ENCODE data around the gene HEMK1. TPM values are rescaled to one million over a fixed set of nuclear protein-coding genes. Genes with fewer than 3 reads are reported as not detected.

The HEMK1 gene
- total RNA-seq, 1 donor from 2014 or later = 6.6 TPM

DNA sequence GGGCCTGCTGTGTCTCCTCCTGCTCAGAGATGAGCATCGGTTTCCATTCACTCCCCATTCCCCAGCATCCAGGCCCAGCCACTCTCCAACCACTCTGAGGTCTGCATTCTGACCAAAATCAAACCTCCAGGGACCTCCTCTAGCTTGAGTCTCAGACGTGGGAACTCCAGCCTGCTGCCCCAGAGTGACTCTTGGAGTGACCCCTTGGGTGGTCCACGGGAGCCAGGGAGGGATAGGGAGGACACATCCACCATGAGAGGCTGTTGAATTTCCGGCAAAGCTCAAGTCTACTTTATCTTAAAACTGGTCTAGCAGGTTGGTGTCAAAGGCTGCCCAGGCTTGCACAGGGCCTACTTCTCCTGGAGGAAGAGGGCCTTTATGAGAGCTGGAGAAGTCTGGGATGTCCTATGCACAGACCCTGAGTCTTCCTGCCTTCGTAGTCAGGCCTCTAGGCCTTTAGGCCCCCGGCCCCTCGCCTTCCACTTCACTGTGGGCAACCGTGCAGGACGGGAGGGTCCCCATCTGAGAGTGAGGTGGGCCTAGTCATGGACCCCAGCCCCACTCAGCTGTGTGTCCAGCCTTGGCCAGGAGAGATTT, 33.4 kb downstream of the HEMK1 start:
- no peaks in the 10 kb centered on the region for H3K27me3 ChIP-seq (ENCODE audit: control insufficient read depth, insufficient read depth, low read length)
- H3K36me3 ChIP-seq (ENCODE audit: control insufficient read depth, insufficient read depth, low read length) = peaks cover 7% of the 10 kb centered on the region
- TF ChIP-seq, protein P1, sequence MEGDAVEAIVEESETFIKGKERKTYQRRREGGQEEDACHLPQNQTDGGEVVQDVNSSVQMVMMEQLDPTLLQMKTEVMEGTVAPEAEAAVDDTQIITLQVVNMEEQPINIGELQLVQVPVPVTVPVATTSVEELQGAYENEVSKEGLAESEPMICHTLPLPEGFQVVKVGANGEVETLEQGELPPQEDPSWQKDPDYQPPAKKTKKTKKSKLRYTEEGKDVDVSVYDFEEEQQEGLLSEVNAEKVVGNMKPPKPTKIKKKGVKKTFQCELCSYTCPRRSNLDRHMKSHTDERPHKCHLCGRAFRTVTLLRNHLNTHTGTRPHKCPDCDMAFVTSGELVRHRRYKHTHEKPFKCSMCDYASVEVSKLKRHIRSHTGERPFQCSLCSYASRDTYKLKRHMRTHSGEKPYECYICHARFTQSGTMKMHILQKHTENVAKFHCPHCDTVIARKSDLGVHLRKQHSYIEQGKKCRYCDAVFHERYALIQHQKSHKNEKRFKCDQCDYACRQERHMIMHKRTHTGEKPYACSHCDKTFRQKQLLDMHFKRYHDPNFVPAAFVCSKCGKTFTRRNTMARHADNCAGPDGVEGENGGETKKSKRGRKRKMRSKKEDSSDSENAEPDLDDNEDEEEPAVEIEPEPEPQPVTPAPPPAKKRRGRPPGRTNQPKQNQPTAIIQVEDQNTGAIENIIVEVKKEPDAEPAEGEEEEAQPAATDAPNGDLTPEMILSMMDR (IDR thresholded peaks at IDR 0.05; ENCODE audit: insufficient read depth, low read length, severe bottlenecking) = no peak
- no peak for FAIRE-seq
- H3K4me3 ChIP-seq (ENCODE audit: low read depth, low read length) = no peak overlapping the region
- peak; percentile 82 for DNase-seq (ENCODE audit: low read depth)

DNA sequence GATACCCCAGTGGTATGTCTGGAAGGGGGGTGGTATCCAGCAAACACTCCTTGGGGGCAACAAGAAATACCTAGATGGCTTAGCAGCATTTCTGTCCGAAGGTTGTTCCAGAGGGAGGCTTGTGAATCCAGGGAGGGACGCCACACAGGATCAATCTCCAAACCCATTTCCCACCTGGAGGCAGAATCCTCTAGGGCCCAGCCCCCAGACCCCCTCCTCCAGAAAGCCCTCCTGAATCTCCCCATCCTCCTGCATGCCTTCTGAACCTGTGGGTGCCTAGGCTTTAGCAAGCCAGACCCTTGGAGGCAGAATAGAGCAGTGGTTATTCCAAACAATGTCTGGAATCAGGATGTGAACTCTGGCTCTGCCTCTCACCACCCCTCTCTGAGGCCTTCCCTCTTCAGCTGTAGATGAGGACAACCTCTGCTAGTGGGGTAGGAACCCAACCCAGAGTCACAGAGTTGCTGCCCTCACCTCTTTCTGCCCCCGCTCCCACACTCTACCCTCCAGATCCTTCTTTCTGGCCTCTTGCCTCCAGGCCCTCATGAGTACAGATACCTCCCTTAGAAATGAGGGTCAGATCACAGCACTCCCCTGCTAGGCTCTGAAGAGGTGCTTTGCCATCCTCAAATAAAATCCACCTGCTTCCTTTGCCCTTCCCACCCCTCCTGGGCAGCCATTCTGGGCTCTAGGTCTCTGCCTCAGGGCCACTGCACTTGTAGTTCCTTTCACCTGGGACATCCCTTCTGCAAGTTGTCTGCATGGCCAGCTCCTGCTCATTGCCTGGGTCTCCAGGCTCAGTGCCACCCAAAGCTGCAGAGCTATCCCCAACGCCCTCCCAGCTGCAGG, 34.2 kb downstream of the HEMK1 start:
- no peaks in the 10 kb centered on the region for H3K27me3 ChIP-seq (ENCODE audit: control insufficient read depth, insufficient read depth, low read length)
- H3K4me3 ChIP-seq (ENCODE audit: low read depth, low read length) = no peak overlapping the region
- FAIRE-seq (peak; percentile 47), DNase-seq (ENCODE audit: low read depth) (no peak)
- peaks cover 9% of the 10 kb centered on the region for H3K36me3 ChIP-seq (ENCODE audit: control insufficient read depth, insufficient read depth, low read length)
- TF ChIP-seq, protein P1 (IDR thresholded peaks at IDR 0.05; ENCODE audit: insufficient read depth, low read length, severe bottlenecking) = no peak

DNA sequence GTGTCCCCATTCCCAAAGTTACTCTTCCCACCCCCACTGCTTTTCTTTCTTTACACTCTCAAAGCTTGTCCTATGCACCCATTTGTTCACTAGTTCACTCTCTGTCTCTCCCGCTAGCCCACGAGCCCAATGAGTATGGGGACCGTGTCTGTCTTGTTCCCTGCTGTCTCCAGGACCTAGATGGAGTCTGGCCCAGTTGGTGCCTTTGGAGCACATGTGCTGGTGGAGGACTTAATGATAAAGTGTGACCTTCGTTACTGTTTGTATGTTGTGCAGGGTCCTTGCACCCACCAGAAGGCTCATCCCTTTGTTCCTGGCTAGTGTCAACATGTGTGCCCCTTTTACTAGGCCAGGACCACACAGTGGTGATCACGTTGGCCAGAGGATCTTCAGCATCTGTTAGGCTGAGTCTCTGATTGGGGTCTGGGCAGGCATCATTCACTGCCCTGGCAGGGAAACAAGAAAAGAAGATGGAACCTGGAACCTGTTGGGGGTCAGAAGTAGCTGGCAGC, 34.8 kb downstream of the HEMK1 start:
- FAIRE-seq = peak; percentile 92

DNA sequence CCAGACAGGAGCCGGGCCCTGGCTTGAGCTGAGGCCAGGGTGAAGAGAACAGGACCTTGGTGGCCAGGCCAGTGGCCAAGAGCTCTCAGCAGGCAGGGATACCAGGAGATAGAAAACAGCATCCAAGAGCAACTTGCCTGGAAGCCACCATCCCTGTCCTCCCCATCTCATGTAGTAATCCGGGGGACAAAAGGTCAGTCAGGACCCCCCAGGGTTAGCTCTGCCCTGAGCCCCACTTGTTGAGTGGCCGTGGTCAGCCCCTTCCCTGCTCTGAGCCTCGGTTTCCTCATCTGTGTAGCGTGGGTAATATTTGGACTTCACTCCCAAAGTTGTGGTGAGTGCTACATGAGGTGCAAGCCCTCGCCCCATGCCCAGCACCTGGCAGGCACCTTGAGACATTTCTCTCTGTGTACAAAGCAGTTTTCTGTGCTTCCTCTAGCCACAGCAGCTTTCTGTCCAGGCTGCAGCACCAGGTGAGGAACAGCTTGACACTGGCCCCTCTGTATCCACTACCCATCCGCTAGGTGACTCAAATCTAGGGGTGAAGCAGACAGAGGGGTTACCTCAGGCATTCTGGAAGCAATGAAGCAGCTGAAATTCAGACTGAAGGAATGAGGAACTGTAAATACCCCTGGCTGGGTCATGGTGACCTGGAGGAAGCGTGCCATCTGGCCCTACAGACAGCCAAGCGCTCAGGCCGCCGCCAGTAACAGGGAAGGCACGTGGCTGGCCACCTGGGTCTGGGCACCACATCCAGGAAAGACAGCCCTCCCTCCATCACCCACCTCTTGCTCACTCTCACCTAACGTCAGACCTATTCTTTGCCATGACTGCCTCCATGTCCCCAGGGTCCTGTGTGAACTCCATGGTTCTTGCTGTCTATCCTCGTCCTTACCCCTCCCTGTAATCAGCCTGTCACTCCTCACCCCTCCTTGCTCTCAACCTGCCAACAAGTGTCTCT, 35.6 kb downstream of the HEMK1 start:
- TF ChIP-seq, protein P1 (IDR thresholded peaks at IDR 0.05; ENCODE audit: insufficient read depth, low read length, severe bottlenecking) = no peak
- Histone ChIP-seq H3K27me3 (ENCODE audit: control insufficient read depth, insufficient read depth, low read length) (no peaks in the 10 kb centered on the region), H3K4me3 (ENCODE audit: low read depth, low read length) (no peak overlapping the region), H3K36me3 (ENCODE audit: control insufficient read depth, insufficient read depth, low read length) (peaks cover 9% of the 10 kb centered on the region)
- no peak for DNase-seq (ENCODE audit: low read depth)
- peak; percentile 76 for FAIRE-seq

More for the DNA sequence above, 34.8 kb downstream of the HEMK1 start:
- Histone ChIP-seq H3K27me3 (ENCODE audit: control insufficient read depth, insufficient read depth, low read length) (no peaks in the 10 kb centered on the region), H3K4me3 (ENCODE audit: low read depth, low read length) (no peak overlapping the region), H3K36me3 (ENCODE audit: control insufficient read depth, insufficient read depth, low read length) (peaks cover 9% of the 10 kb centered on the region)
- no peak for DNase-seq (ENCODE audit: low read depth)
- TF ChIP-seq, protein P1 (IDR thresholded peaks at IDR 0.05; ENCODE audit: insufficient read depth, low read length, severe bottlenecking) = no peak

GRCh38 chr3:50605901-50606326, 36.6 kb downstream of the HEMK1 start:
- peaks cover 9% of the 10 kb centered on the region for H3K36me3 ChIP-seq (ENCODE audit: control insufficient read depth, insufficient read depth, low read length)
- FAIRE-seq = peak; percentile 73
- TF ChIP-seq, protein P1 (IDR thresholded peaks at IDR 0.05; ENCODE audit: insufficient read depth, low read length, severe bottlenecking) = no peak
- peak; percentile 50 for DNase-seq (ENCODE audit: low read depth)
- no peak overlapping the region for H3K4me3 ChIP-seq (ENCODE audit: low read depth, low read length)
- no peaks in the 10 kb centered on the region for H3K27me3 ChIP-seq (ENCODE audit: control insufficient read depth, insufficient read depth, low read length)
